Astrocyte of the hippocampus (primary cell): ENCODE measurements around the gene SVIL.
A peak's percentile ranks its signal among the peaks of the same experiment; 100 is the strongest.

Experiments used
- DNase-seq: peaks from one replicate; pipeline ENCODE4 v3.0.0; 2011; ENCODE audit warnings: low read depth, low spot score

The SVIL gene

GRCh38 chr10:29417324-29417723 lies 217.4 kb downstream of the SVIL start:
- DNase-seq, result no peak

GRCh38 chr10:29415876-29416275 lies 218.9 kb downstream of the SVIL start:
- no peak for DNase-seq

- no peak for DNase-seq
These were observed 220.3 kb downstream of the SVIL start for GRCh38 chr10:29414501-29414900.

- DNase-seq, result no peak
These were observed 222.3 kb downstream of the SVIL start for GRCh38 chr10:29412485-29412884.

- no peak for DNase-seq
These were observed 223.0 kb downstream of the SVIL start for GRCh38 chr10:29411666-29412315.

GRCh38 chr10:29409241-29410054 lies 225.3 kb downstream of the SVIL start:
- peak; percentile 88 for DNase-seq

GRCh38 chr10:29408847-29409240 lies 225.9 kb downstream of the SVIL start:
- DNase-seq, result no peak
